BLaER1 treated with 17β-estradiol and CSF1 and Interleukin-3, amounts not matched to agents 10 nM and 100 nM (cell line): Measurements from ENCODE around the gene KDM4C.

Experiments
- H3K27ac ChIP-seq, 11 experiments: shearing (Covaris generic); formaldehyde crosslinking; 2 replicates each; pipeline ENCODE4 v1.8.1; 2022
- H3K27me3 ChIP-seq, 11 experiments: shearing (Covaris generic); formaldehyde crosslinking; 2 replicates each; pipeline ENCODE4 v1.8.1; 2022
- H3K36me3 ChIP-seq, 11 experiments: shearing (Covaris generic); formaldehyde crosslinking; 2 replicates each; pipeline ENCODE4 v1.8.1; 2022
- H3K4me1 ChIP-seq, 10 experiments: shearing (Covaris generic); formaldehyde crosslinking; 2 replicates each; pipeline ENCODE4 v1.8.1; 2022
- H3K4me2 ChIP-seq, 11 experiments: shearing (Covaris generic); formaldehyde crosslinking; 2 replicates each; pipeline ENCODE4 v1.8.1; 2022
- H3K4me3 ChIP-seq, 10 experiments: shearing (Covaris generic); formaldehyde crosslinking; 2 replicates each; pipeline ENCODE4 v1.8.1; 2022
- H3K9ac ChIP-seq, 11 experiments: shearing (Covaris generic); formaldehyde crosslinking; 2 replicates each; pipeline ENCODE4 v1.8.1; 2022
- H3K9me3 ChIP-seq, 11 experiments: shearing (Covaris generic); formaldehyde crosslinking; replicated peaks in 1 of 11; 2 replicates each; pipeline ENCODE4 v1.8.1; 2022
- H4K20me1 ChIP-seq, 11 experiments: shearing (Covaris generic); formaldehyde crosslinking; 2 replicates each; pipeline ENCODE4 v1.8.1; 2022
- Cebpa-rat ChIP-seq, 11 experiments: shearing (Covaris generic); IDR thresholded peaks; 2 replicates each; pipeline ENCODE4 v1.8.1; 2022

The KDM4C gene

DNA sequence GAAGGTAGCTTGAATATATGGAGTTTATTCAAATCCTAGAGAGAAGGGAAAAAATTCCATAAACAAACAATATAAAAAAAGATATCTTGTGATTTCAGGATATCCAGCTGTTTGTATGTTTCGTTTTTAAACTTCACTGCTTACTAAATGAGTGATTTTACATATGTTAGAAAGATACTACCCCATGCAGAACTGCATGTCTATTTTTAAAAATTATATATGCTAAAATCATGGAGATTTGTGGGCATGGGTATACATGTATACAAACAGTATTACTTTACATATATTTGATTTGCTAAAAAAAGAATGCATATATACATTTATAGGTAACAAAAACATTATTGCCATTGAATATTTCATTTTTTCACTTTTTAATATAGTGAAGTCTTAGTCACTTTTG, 178.3 kb downstream of the KDM4C start:
- peaks cover 0 to 30% (median 16%) of the 10 kb centered on the region in 11 experiments; a peak in 19 of 22 replicates for H3K9me3 ChIP-seq
- peak overlapping the region in 4 of 11 experiments; percentile 12 to 65 (median 41); a peak in 6 of 22 replicates for H3K4me2 ChIP-seq
- peaks cover 13 to 54% (median 28%) of the 10 kb centered on the region in 10 experiments for H3K4me1 ChIP-seq
- no peaks in the 10 kb centered on the region for H3K27me3 ChIP-seq
- H4K20me1 ChIP-seq: peaks cover 0 to 11% (median 0%) of the 10 kb centered on the region in 11 experiments; a peak in 3 of 22 replicates
- H3K27ac ChIP-seq: no peak overlapping the region
- peaks cover 0 to 27% (median 8%) of the 10 kb centered on the region in 11 experiments; a peak in 14 of 22 replicates for H3K36me3 ChIP-seq
- H3K9ac ChIP-seq: no peak overlapping the region
- no peak overlapping the region for H3K4me3 ChIP-seq
- no peak for TF ChIP-seq Cebpa-rat (IDR thresholded peaks at IDR 0.05)

DNA sequence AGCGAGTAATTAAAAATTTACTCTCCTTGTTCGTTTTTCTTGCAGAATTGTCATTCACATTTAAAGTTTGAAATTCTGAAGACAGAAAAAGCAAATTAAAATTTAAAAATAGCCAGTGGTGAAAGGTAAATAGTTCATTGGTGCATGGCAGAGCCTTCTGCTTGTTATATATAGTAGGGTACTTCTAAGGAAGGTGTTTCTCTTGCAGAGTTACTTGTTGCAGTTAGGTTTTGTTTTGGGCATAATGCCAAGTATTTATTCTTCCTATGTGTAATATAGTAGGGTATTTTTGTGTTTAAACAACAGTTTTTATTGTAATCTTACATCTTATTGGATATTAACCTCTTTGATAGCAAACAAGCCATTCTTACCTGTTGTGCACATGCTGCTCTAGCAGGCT, 179.4 kb downstream of the KDM4C start:
- H3K27me3 ChIP-seq: no peaks in the 10 kb centered on the region
- peaks cover 3 to 54% (median 28%) of the 10 kb centered on the region in 10 experiments for H3K4me1 ChIP-seq
- peaks cover 0 to 12% (median 0%) of the 10 kb centered on the region in 11 experiments; a peak in 3 of 22 replicates for H4K20me1 ChIP-seq
- no peak overlapping the region for H3K4me2 ChIP-seq
- H3K27ac ChIP-seq: no peak overlapping the region
- no peak overlapping the region for H3K9ac ChIP-seq
- TF ChIP-seq Cebpa-rat (IDR thresholded peaks at IDR 0.05): no peak
- H3K36me3 ChIP-seq: peaks cover 0 to 29% (median 8%) of the 10 kb centered on the region in 11 experiments; a peak in 14 of 22 replicates
- H3K4me3 ChIP-seq: no peak overlapping the region
- H3K9me3 ChIP-seq: peaks cover 0 to 30% (median 16%) of the 10 kb centered on the region in 11 experiments; a peak in 19 of 22 replicates

DNA sequence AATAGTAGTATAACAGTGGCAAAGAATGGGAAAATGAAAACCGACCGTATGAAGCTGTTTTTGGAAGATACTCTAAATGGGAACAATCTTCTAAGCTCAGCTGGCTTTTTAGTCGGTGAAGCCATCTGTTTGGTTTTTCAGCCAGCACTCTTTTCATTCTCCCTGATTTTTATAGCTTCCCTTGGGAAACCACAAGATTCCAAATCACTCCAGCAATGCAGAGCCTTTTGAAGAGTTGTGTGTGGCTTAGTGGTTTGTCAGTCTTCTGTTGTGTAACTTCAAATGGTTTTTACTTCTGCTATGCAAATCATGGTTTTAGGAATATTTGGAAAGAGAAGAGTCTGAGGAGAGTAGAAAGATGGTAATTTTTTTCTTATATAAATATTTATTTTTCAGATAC, 180.7 kb downstream of the KDM4C start:
- Histone ChIP-seq H3K36me3 (peaks cover 0 to 40% (median 10%) of the 10 kb centered on the region in 11 experiments; a peak in 15 of 22 replicates), H3K4me2 (no peak overlapping the region), H3K27me3 (no peaks in the 10 kb centered on the region), H4K20me1 (peaks cover 0 to 17% (median 0%) of the 10 kb centered on the region in 11 experiments; a peak in 2 of 22 replicates), H3K9ac (no peak overlapping the region), H3K9me3 (peaks cover 0 to 30% (median 16%) of the 10 kb centered on the region in 11 experiments; a peak in 19 of 22 replicates), H3K4me1 (peaks cover under 1 to 50% (median 21%) of the 10 kb centered on the region in 10 experiments; a peak in 18 of 20 replicates), H3K27ac (no peak overlapping the region), H3K4me3 (no peak overlapping the region)
- no peak for TF ChIP-seq Cebpa-rat (IDR thresholded peaks at IDR 0.05)

DNA sequence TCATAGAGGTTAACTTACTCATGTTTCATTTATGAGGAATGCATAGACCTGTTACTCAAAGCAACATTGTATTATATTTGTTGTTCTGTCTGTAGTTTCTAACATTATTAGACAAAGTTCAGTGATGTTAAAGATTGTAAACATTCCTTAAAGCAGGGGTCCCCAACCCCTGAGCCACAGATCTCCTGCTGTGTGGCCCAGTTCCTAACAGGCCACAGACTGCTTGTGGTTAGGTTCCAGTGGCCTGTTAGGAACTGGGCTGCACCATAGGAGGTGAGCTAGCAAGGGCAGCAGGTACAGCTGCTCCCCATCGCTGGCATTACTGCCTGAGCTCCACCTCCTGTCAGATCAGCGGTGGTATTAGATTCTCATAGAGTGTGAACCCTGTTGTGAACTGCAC, 181.1 kb downstream of the KDM4C start:
- peaks cover 0 to 21% (median 0%) of the 10 kb centered on the region in 11 experiments; a peak in 2 of 22 replicates for H4K20me1 ChIP-seq
- no peak overlapping the region for H3K27ac ChIP-seq
- H3K27me3 ChIP-seq: no peaks in the 10 kb centered on the region
- H3K9me3 ChIP-seq: peaks cover 0 to 28% (median 15%) of the 10 kb centered on the region in 11 experiments; a peak in 19 of 22 replicates
- TF ChIP-seq Cebpa-rat (IDR thresholded peaks at IDR 0.05): no peak
- no peak overlapping the region for H3K9ac ChIP-seq
- no peak overlapping the region for H3K4me3 ChIP-seq
- H3K36me3 ChIP-seq: peaks cover 0 to 44% (median 11%) of the 10 kb centered on the region in 11 experiments; a peak in 15 of 22 replicates
- no peak overlapping the region for H3K4me2 ChIP-seq
- peaks cover 4 to 45% (median 20%) of the 10 kb centered on the region in 10 experiments; a peak in 19 of 20 replicates for H3K4me1 ChIP-seq

DNA sequence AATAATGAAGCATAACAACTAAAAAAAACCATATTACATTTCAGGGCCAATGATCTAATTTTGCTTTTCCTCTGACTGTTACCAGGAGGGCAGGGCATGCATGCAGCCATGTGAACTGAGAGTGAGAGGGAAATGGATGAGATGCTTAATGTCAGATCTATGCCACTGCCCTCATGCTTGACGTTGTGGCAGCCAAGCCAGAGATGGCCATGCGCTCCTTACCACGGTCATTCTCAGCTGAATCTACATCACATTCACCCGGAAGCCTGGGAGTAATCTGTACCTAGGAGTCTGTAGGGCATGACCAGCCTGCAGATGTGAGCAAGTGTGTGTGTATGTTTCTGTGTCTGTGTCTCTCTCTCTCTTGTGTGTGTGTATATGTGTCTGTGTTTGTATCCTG, 183.7 kb downstream of the KDM4C start:
- Histone ChIP-seq H3K9ac (no peak overlapping the region), H4K20me1 (peaks cover 0 to 33% (median 0%) of the 10 kb centered on the region in 11 experiments; a peak in 3 of 22 replicates), H3K4me3 (no peak overlapping the region), H3K27ac (no peak overlapping the region), H3K4me2 (peak overlapping the region in 6 of 11 experiments; percentile 8 to 45 (median 24); a peak in 7 of 22 replicates), H3K27me3 (no peaks in the 10 kb centered on the region), H3K4me1 (peaks cover 8 to 36% (median 20%) of the 10 kb centered on the region in 10 experiments), H3K9me3 (peaks cover 0 to 20% (median 8%) of the 10 kb centered on the region in 11 experiments; a peak in 18 of 22 replicates), H3K36me3 (peaks cover 0 to 44% (median 11%) of the 10 kb centered on the region in 11 experiments; a peak in 15 of 22 replicates)
- no peak for TF ChIP-seq Cebpa-rat (IDR thresholded peaks at IDR 0.05)

DNA sequence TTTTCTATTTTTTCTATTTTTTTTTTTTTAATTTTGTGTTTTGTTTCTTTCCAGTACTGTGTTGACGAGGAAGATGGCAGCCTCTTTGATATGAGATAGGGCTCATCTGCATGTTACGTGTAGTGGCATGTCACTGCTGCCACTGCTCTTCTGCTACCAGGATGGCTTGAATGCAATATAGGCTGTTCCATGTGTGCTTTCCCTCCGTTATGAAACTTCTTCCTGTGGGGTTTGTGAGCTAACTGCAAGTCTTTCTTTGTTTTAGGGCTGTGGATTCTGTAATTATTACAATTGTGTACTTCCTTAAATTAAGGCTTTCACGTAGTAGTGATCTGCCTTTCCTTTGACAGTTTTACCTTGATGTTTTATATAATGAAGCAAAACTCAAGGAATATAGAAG, 184.6 kb downstream of the KDM4C start:
- peak overlapping the region in 6 of 11 experiments; percentile 1 to 48 (median 40); a peak in 7 of 22 replicates for H3K4me2 ChIP-seq
- H3K27me3 ChIP-seq: no peaks in the 10 kb centered on the region

DNA sequence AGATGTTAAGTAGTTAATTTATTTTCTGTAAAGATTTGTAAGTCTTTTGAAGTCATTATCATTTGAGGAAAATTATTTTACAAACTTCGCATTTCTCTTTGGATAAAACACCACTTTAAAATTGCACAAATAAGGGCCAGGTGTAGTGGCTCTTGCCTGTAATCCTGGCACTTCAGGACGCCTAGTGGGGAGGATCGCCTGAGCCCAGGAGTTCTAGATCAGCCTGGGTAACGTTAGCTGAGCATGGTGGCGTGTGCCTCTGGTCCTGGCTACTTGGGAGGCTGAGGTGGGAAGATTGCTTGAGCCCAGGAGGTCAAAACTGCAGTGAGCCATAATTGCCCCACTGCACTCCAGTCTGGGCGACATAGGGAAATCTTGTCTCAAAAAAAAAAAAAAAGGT, 185.5 kb downstream of the KDM4C start:
- H3K27ac ChIP-seq: no peak overlapping the region
- H3K36me3 ChIP-seq: peaks cover 0 to 34% (median 8%) of the 10 kb centered on the region in 11 experiments; a peak in 15 of 22 replicates
- peaks cover 8 to 29% (median 19%) of the 10 kb centered on the region in 10 experiments for H3K4me1 ChIP-seq
- H3K9ac ChIP-seq: no peak overlapping the region
- no peak overlapping the region for H3K4me3 ChIP-seq
- TF ChIP-seq Cebpa-rat (IDR thresholded peaks at IDR 0.05): no peak
- H3K9me3 ChIP-seq: peaks cover 6 to 23% (median 15%) of the 10 kb centered on the region in 11 experiments; a peak in 19 of 22 replicates
- H3K27me3 ChIP-seq: no peaks in the 10 kb centered on the region
- no peak overlapping the region for H3K4me2 ChIP-seq
- H4K20me1 ChIP-seq: peaks cover 0 to 33% (median 0%) of the 10 kb centered on the region in 11 experiments; a peak in 3 of 22 replicates

More for the DNA sequence above, 184.6 kb downstream of the KDM4C start:
- Histone ChIP-seq H4K20me1 (peaks cover 0 to 33% (median 0%) of the 10 kb centered on the region in 11 experiments; a peak in 3 of 22 replicates), H3K9ac (no peak overlapping the region), H3K4me1 (peaks cover 8 to 30% (median 19%) of the 10 kb centered on the region in 10 experiments), H3K27ac (peak overlapping the region in 1 of 11 experiments; percentile 27; a peak in 1 of 22 replicates), H3K36me3 (peaks cover 0 to 39% (median 11%) of the 10 kb centered on the region in 11 experiments; a peak in 15 of 22 replicates), H3K4me3 (no peak overlapping the region), H3K9me3 (peaks cover 0 to 20% (median 8%) of the 10 kb centered on the region in 11 experiments; a peak in 18 of 22 replicates)
- TF ChIP-seq Cebpa-rat (IDR thresholded peaks at IDR 0.05): no peak

DNA sequence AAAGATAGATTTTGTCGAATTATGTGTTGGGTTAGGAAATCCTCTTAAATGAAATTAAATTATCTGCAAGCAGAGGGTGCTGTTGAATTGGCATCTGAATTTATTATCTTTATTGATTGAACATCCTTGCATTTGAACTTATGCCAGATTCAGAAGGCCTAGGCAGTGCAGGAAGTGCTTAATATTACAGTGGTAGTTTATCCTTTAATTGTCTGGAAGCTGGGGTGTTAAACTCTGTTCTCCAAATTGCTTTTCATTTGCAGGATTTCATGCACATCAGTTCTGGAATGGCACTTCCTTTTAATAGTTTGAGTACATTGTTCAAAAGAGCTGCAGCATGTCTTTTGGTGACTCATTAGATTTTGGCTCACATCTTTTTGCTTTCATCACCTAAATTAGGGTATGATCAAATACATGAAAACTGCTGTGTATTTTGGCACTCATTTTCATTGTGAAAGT, 186.3 kb downstream of the KDM4C start:
- H3K4me2 ChIP-seq: no peak overlapping the region
- H3K27me3 ChIP-seq: no peaks in the 10 kb centered on the region
- peaks cover 0 to 33% (median 6%) of the 10 kb centered on the region in 11 experiments; a peak in 15 of 22 replicates for H3K36me3 ChIP-seq
- TF ChIP-seq Cebpa-rat (IDR thresholded peaks at IDR 0.05): no peak
- peaks cover 0 to 33% (median 0%) of the 10 kb centered on the region in 11 experiments; a peak in 3 of 22 replicates for H4K20me1 ChIP-seq
- H3K27ac ChIP-seq: no peak overlapping the region
- no peak overlapping the region for H3K9ac ChIP-seq
- peaks cover 6 to 20% (median 15%) of the 10 kb centered on the region in 11 experiments for H3K9me3 ChIP-seq
- H3K4me3 ChIP-seq: no peak overlapping the region
- H3K4me1 ChIP-seq: peaks cover 8 to 29% (median 18%) of the 10 kb centered on the region in 10 experiments

DNA sequence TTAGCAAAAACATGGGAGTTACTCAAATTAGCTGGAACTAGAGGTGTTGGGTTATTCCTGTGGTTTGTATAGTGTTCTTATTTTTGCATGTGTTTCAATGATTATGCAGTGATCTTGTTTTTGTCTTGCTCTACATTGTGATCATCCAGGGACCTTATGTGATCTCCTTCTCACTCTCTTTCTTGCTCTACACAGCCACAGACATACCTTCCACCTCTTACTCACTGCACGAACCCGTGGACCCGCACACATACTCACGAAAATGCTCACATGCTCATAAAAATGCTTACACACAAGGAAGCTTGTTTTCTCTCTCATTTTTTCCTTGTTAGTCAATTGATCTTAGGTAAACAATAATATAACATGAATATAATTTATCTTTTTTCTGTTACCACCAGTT, 187.1 kb downstream of the KDM4C start:
- no peak overlapping the region for H3K9ac ChIP-seq
- H4K20me1 ChIP-seq: peaks cover 0 to 33% (median 0%) of the 10 kb centered on the region in 11 experiments; a peak in 3 of 22 replicates
- no peak overlapping the region for H3K4me3 ChIP-seq
- H3K4me1 ChIP-seq: peaks cover 8 to 24% (median 18%) of the 10 kb centered on the region in 10 experiments
- TF ChIP-seq Cebpa-rat (IDR thresholded peaks at IDR 0.05): no peak
- peaks cover 11 to 22% (median 16%) of the 10 kb centered on the region in 11 experiments for H3K9me3 ChIP-seq
- H3K4me2 ChIP-seq: no peak overlapping the region
- no peaks in the 10 kb centered on the region for H3K27me3 ChIP-seq
- peaks cover 0 to 32% (median 4%) of the 10 kb centered on the region in 11 experiments; a peak in 9 of 22 replicates for H3K36me3 ChIP-seq
- no peak overlapping the region for H3K27ac ChIP-seq
